Sigmoid colon (tissue), 7 donors: ENCODE data around the gene ZNF407. TPM values are rescaled to one million over a fixed set of nuclear protein-coding genes. Genes with fewer than 3 reads are reported as not detected.

Source experiments
- DNase-seq: peaks from one replicate; pipeline ENCODE4 v3.0.0-alpha.2; 2019
- H3K27ac ChIP-seq, 4 donors: fragments of 200-600 bp; sonication (generic); one replicate each; pipeline ENCODE4 v1.5.1; 2016 to 2019; ENCODE audit warnings: mild to moderate bottlenecking in 1 of 4
- H3K27me3 ChIP-seq, 3 donors: fragments of 200-600 bp; sonication (generic); one replicate each; pipeline ENCODE4 v1.5.1; 2019; ENCODE audit warnings: mild to moderate bottlenecking in 1 of 3
- H3K36me3 ChIP-seq, 4 donors: fragments of 200-600 bp; sonication (generic); one replicate each; pipeline ENCODE4 v1.5.1; 2016 to 2019
- H3K4me1 ChIP-seq, 4 donors: fragments of 200-600 bp; sonication (generic); one replicate each; pipeline ENCODE4 v1.5.1; 2017 to 2019
- H3K4me3 ChIP-seq, 4 donors: fragments of 200-600 bp; sonication (generic); one replicate each; pipeline ENCODE4 v1.5.1; 2017 to 2019; ENCODE audit warnings: mild to moderate bottlenecking in 2 of 4, moderate library complexity in 1 of 4
- H3K9me3 ChIP-seq, 4 donors: fragments of 200-600 bp in 3 of 4; sonication (generic) in 3 of 4; one replicate each; pipeline versions ENCODE4 v1.5.1 to v1.6.1; 2013 to 2019
- EP300 ChIP-seq, 4 donors: sonication (generic); formaldehyde crosslinking; IDR thresholded peaks; one replicate each; pipeline ENCODE4 v1.6.1; 2017; ENCODE audit warnings: antibody characterized with exemption in 4 of 4
- POLR2A ChIP-seq, 2 donors: fragments of 450-650 bp; IDR thresholded peaks; one replicate each; pipeline ENCODE4 v1.6.1; 2016; ENCODE audit warnings: antibody characterized with exemption in 2 of 2, mild to moderate bottlenecking in 2 of 2, moderate library complexity in 2 of 2
- POLR2AphosphoS5 ChIP-seq, 4 donors: sonication (generic); formaldehyde crosslinking; IDR thresholded peaks; one replicate each; pipeline ENCODE4 v1.6.1; 2017; ENCODE audit warnings: antibody characterized with exemption in 4 of 4
- WGBS, 2 donors: extraction: QIAGEN DNeasy Blood & Tissue Kit; methylation state at CpG; one replicate each; pipeline ENCODE4 v1.1.7; 2013; 5-methylcytosine and 5-hydroxymethylcytosine counted together
- intact Hi-C: fragments of 100-400 bp; cut with DNase I; formaldehyde crosslinking; loops from one replicate; pipeline ENCODE4 v1.15.1; 2023
- polyA plus RNA-seq, 3 donors: library from polyadenylated mRNA; stranded (reverse); fragments of 200-250 nt; gene quantifications; one replicate each; pipeline ENCODE4 v1.2.3, GENCODE V29; 2013
- total RNA-seq, 4 donors: library from RNA; depleted of rRNA; stranded (reverse); fragments of >200 nt; gene quantifications; one replicate each; pipeline ENCODE4 v1.1.0, GENCODE V29; 2016
- TF ChIP-seq, protein P1 (sequence below), 4 experiments: fragments of 450-650 bp in 3 of 4; fragments of 200-600 bp in 1 of 4; IDR thresholded peaks; one replicate each; pipeline ENCODE4 v1.5.1; 2016 to 2019; ENCODE audit warnings: antibody characterized with exemption in 4 of 4, mild to moderate bottlenecking in 3 of 4, moderate library complexity in 2 of 4
- donor health status: healthy with polysubstance abuse.
- donor health status: Bipolar disorder and iron deficiency.
- donor health status: healthy.

ZNF407 gene
- total and polyA plus RNA-seq, 7 donors = 1.4 to 19.8 (median 16.3) TPM

DNA sequence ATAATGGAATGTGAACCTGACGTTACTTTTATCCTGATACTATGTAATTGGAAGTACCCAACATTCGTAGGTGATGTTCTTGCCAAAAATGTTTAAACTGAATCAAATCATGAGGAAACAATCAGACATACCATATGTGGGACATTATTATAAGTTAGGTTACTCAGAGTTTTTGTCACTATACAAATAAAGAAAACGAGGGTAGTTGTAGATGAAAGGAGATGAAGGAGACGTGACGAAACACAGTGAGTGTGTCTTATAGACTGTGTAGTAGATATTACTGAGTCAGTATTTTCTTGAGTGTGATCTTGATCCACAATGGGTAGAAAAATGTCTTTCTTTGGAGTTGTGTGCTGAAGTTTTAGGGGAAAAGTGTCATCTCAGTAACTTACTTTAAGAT is 176.8 kb downstream of the ZNF407 start:
- H3K4me1 ChIP-seq = peaks cover 0 to 11% (median 0%) of the 10 kb centered on the region in 4 donors
- no peaks in the 10 kb centered on the region for H3K9me3 ChIP-seq
- WGBS, 2 donors = 93 to 96% methylated on average over 5 of the region's 5 CpGs
- no peak overlapping the region for H3K27ac ChIP-seq
- no peak for DNase-seq
- H3K4me3 ChIP-seq = no peak overlapping the region
- TF ChIP-seq POLR2AphosphoS5 (IDR thresholded peaks at IDR 0.05) = no peak
- TF ChIP-seq EP300 (IDR thresholded peaks at IDR 0.05) = no peak
- TF ChIP-seq, protein P1, sequence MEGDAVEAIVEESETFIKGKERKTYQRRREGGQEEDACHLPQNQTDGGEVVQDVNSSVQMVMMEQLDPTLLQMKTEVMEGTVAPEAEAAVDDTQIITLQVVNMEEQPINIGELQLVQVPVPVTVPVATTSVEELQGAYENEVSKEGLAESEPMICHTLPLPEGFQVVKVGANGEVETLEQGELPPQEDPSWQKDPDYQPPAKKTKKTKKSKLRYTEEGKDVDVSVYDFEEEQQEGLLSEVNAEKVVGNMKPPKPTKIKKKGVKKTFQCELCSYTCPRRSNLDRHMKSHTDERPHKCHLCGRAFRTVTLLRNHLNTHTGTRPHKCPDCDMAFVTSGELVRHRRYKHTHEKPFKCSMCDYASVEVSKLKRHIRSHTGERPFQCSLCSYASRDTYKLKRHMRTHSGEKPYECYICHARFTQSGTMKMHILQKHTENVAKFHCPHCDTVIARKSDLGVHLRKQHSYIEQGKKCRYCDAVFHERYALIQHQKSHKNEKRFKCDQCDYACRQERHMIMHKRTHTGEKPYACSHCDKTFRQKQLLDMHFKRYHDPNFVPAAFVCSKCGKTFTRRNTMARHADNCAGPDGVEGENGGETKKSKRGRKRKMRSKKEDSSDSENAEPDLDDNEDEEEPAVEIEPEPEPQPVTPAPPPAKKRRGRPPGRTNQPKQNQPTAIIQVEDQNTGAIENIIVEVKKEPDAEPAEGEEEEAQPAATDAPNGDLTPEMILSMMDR (IDR thresholded peaks at IDR 0.05) = no peak
- TF ChIP-seq POLR2A (IDR thresholded peaks at IDR 0.05) = no peak
- H3K27me3 ChIP-seq = no peaks in the 10 kb centered on the region
- intact Hi-C loops = no loop called here
- no peaks in the 10 kb centered on the region for H3K36me3 ChIP-seq

DNA sequence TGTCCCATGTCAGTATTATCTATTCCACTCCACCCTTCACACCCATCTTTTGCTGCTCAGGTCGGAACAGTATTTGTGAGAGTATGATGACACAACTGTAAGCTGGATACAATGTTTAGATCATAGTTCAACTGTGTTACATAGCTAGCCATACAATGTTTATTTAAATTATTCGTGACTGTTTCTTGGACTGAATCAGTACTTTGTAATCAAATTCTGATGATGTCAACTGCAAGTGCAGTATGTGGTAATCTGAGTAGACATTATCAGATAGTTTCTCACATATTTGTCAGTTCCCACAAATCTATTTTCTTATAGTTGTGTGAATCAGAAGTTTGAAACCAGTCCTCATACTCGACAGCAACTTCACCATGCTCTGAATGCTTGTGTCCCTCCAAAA is 177.6 kb downstream of the ZNF407 start:
- Histone ChIP-seq H3K27me3 (no peaks in the 10 kb centered on the region), H3K4me1 (peaks cover 0 to 11% (median 0%) of the 10 kb centered on the region in 4 donors), H3K4me3 (no peak overlapping the region), H3K36me3 (no peaks in the 10 kb centered on the region), H3K27ac (peak overlapping the region in 1 of 4 donors; percentile 55), H3K9me3 (no peaks in the 10 kb centered on the region)
- DNase-seq = no peak
- TF ChIP-seq EP300 (IDR thresholded peaks at IDR 0.05) (no peak), POLR2AphosphoS5 (IDR thresholded peaks at IDR 0.05) (no peak), POLR2A (IDR thresholded peaks at IDR 0.05) (no peak)
- TF ChIP-seq, protein P1 (IDR thresholded peaks at IDR 0.05) = no peak
- intact Hi-C loops = no loop called here
- 86 to 90% methylated on average over 3 of the region's 3 CpGs for WGBS, 2 donors

DNA sequence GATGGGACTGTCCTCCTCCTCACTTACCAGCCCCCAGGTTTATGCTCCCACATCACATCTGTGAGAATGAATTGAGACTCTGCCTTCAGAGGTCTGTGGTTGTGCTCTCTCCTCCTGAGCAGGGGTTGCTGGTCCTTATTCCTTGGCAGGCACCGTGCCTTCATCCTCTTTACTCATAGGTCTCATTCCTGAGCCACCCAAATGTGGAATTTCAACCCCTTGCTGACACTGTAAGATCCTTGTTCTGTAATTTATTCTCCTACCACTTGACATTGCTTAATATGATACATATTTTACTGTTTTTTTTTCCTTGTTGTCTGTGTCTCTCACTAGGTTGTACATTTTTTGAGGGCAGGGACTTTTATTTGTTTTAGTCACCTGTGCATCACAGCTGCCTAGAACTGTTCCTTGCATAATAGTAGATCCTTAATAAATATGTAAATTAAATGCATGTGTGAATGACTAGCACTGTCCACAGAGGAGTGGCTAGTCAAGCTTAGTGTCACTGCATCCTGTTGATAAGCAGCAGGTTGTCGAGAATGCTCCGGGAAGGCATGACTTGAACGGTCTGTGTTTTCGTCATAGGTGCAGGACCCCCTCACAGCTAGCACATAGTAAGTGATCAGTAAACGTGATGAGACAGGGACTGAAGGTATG is 180.6 kb downstream of the ZNF407 start:
- intact Hi-C loops = no loop called here
- H3K27me3 ChIP-seq = no peaks in the 10 kb centered on the region
- peaks cover 0 to 11% (median 0%) of the 10 kb centered on the region in 4 donors for H3K4me1 ChIP-seq
- no peaks in the 10 kb centered on the region for H3K36me3 ChIP-seq
- no peak overlapping the region for H3K27ac ChIP-seq
- DNase-seq = no peak
- no peak overlapping the region for H3K4me3 ChIP-seq
- H3K9me3 ChIP-seq = no peaks in the 10 kb centered on the region
- WGBS, 2 donors = 91 to 92% methylated on average over 6 of the region's 6 CpGs
- TF ChIP-seq, protein P1 (IDR thresholded peaks at IDR 0.05) = no peak
- TF ChIP-seq POLR2A (IDR thresholded peaks at IDR 0.05) (no peak), EP300 (IDR thresholded peaks at IDR 0.05) (no peak), POLR2AphosphoS5 (IDR thresholded peaks at IDR 0.05) (no peak)

DNA sequence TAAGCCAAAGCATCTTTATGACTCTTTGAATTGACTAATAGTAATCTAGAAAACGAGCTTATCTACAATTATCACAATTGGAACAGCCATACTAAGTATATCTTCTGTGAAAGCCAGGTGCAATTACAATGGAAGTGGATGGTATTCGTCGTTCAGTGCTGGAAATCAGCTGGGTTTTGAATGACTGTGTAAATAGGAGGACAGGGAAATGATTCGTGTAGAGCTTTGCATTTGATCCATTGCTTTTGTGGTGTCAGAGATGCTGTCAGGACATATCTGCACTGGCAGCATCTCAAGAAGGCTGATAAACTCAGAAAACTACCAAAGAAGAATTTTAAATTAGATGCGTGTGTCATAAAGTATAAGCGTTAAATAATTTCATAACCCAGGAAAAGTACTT is 187.1 kb downstream of the ZNF407 start:
- WGBS, 2 donors = 42 to 79% methylated on average over 6 of the region's 6 CpGs
- TF ChIP-seq, protein P1 (IDR thresholded peaks at IDR 0.05) = no peak
- TF ChIP-seq POLR2AphosphoS5 (IDR thresholded peaks at IDR 0.05) (no peak), POLR2A (IDR thresholded peaks at IDR 0.05) (no peak), EP300 (IDR thresholded peaks at IDR 0.05) (no peak)
- intact Hi-C loops = no loop called here

DNA sequence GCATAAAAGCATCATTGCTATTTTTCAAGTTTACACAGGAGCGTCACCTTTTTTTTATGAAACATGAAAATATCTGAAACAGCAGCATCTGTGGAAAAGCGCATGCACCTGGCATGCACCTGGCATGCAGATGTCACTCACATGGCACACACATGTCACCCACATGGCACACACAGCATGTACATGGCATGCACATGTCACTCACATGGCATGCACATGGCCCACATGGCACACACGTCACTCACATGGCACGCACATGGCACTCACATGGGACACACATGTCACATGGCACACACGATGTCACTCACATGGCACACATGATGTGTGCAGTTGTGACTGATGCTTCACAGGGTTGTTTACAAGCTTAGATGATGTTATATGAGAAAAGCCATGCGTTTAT is 188.0 kb downstream of the ZNF407 start:
- Histone ChIP-seq H3K27me3 (no peaks in the 10 kb centered on the region), H3K27ac (no peak overlapping the region), H3K9me3 (no peaks in the 10 kb centered on the region), H3K4me3 (no peak overlapping the region), H3K36me3 (no peaks in the 10 kb centered on the region), H3K4me1 (no peaks in the 10 kb centered on the region)
- TF ChIP-seq POLR2AphosphoS5 (IDR thresholded peaks at IDR 0.05) (no peak), POLR2A (IDR thresholded peaks at IDR 0.05) (no peak), EP300 (IDR thresholded peaks at IDR 0.05) (no peak)
- TF ChIP-seq, protein P1 (IDR thresholded peaks at IDR 0.05) = no peak
- DNase-seq = no peak
- intact Hi-C loops = no loop called here
- WGBS, 2 donors = 94 to 96% methylated on average over 6 of the region's 6 CpGs

More for the DNA sequence above, 187.1 kb downstream of the ZNF407 start:
- H3K27me3 ChIP-seq = no peaks in the 10 kb centered on the region
- no peak for DNase-seq
- H3K4me3 ChIP-seq = no peak overlapping the region
- no peaks in the 10 kb centered on the region for H3K36me3 ChIP-seq
- no peak overlapping the region for H3K27ac ChIP-seq
- H3K9me3 ChIP-seq = no peaks in the 10 kb centered on the region
- H3K4me1 ChIP-seq = no peaks in the 10 kb centered on the region
